ENCODE measurements around the gene VGF.

Gene VGF

GRCh38 chr7:101129603-101130117 lies 35.7 kb downstream of the VGF start:
- H3K9me3 ChIP-seq (ENCODE audit: insufficient read depth, low read length) = no peaks in the 10 kb centered on the region
- DNase-seq (ENCODE audit: low read depth, low spot score) = no peak
- no peak for TF ChIP-seq ZNF274 (IDR thresholded peaks at IDR 0.05; ENCODE audit: low read depth, low read length)
- no peak for TF ChIP-seq SUZ12 (IDR thresholded peaks at IDR 0.05; ENCODE audit: extremely low read depth, insufficient read depth, insufficient read length)
- TF ChIP-seq YY1 (IDR thresholded peaks at IDR 0.05; ENCODE audit: insufficient read depth, insufficient read length) = no peak
- H3K9ac ChIP-seq (ENCODE audit: insufficient read length, low read depth) = no peak overlapping the region
- peaks cover 53% of the 10 kb centered on the region for H3K36me3 ChIP-seq (ENCODE audit: insufficient read depth, insufficient read length, low read length)
- peaks cover 9% of the 10 kb centered on the region for H3K4me1 ChIP-seq (ENCODE audit: insufficient read depth, insufficient read length)
- no peaks in the 10 kb centered on the region for H3K27me3 ChIP-seq (ENCODE audit: insufficient read depth, insufficient read length)
- H3K4me3 ChIP-seq (ENCODE audit: insufficient read length, low read depth) = no peak overlapping the region

GRCh38 chr7:101128040-101128834 lies 37.1 kb downstream of the VGF start:
- H3K36me3 ChIP-seq (ENCODE audit: insufficient read depth, insufficient read length, low read length) = peaks cover 38% of the 10 kb centered on the region
- no peak for DNase-seq (ENCODE audit: low read depth, low spot score)
- H3K9ac ChIP-seq (ENCODE audit: insufficient read length, low read depth) = peak overlapping the region; percentile 44
- no peak overlapping the region for H3K4me3 ChIP-seq (ENCODE audit: insufficient read length, low read depth)
- TF ChIP-seq ZNF274 (IDR thresholded peaks at IDR 0.05; ENCODE audit: low read depth, low read length) (no peak), SUZ12 (IDR thresholded peaks at IDR 0.05; ENCODE audit: extremely low read depth, insufficient read depth, insufficient read length) (no peak), YY1 (IDR thresholded peaks at IDR 0.05; ENCODE audit: insufficient read depth, insufficient read length) (no peak)
- H3K9me3 ChIP-seq (ENCODE audit: insufficient read depth, low read length) = no peaks in the 10 kb centered on the region
- H3K4me1 ChIP-seq (ENCODE audit: insufficient read depth, insufficient read length) = peaks cover 10% of the 10 kb centered on the region
- H3K27me3 ChIP-seq (ENCODE audit: insufficient read depth, insufficient read length) = no peaks in the 10 kb centered on the region

- Histone ChIP-seq H3K36me3 (ENCODE audit: insufficient read depth, insufficient read length, low read length) (peaks cover 33% of the 10 kb centered on the region), H3K4me1 (ENCODE audit: insufficient read depth, insufficient read length) (peaks cover 10% of the 10 kb centered on the region), H3K4me3 (ENCODE audit: insufficient read length, low read depth) (peak overlapping the region; percentile 35), H3K9ac (ENCODE audit: insufficient read length, low read depth) (peak overlapping the region; percentile 44), H3K27me3 (ENCODE audit: insufficient read depth, insufficient read length) (no peaks in the 10 kb centered on the region), H3K9me3 (ENCODE audit: insufficient read depth, low read length) (no peaks in the 10 kb centered on the region)
- no peak for DNase-seq (ENCODE audit: low read depth, low spot score)
- TF ChIP-seq YY1 (IDR thresholded peaks at IDR 0.05; ENCODE audit: insufficient read depth, insufficient read length) = no peak
These were observed 37.8 kb downstream of the VGF start for GRCh38 chr7:101127460-101128039.

DNA sequence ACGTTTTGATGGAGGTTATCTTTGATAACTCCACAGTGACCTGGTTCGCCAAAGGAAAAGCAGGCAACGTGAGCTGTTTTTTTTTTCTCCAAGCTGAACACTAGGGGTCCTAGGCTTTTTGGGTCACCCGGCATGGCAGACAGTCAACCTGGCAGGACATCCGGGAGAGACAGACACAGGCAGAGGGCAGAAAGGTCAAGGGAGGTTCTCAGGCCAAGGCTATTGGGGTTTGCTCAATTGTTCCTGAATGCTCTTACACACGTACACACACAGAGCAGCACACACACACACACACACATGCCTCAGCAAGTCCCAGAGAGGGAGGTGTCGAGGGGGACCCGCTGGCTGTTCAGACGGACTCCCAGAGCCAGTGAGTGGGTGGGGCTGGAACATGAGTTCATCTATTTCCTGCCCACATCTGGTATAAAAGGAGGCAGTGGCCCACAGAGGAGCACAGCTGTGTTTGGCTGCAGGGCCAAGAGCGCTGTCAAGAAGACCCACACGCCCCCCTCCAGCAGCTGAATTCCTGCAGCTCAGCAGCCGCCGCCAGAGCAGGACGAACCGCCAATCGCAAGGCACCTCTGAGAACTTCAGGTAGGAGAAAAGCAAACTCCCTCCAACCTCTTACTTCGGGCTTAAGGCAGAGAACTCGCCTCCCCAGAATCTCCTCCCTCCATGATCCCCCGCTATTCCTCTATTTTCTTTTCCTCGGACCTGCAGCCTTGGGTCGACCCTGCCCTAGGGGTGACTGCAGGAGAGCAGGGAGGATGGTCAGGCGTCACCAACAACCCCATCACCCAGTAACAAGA lies 38.5 kb downstream of the VGF start, which contains the start of gene SERPINE1:
TSS of gene SERPINE1 (plus strand) at position 454 of the 809 bp plus-strand sequence. CDS start 1,290 bp downstream, outside the sequence.
- peak within 1 kb of the TSS; percentile 44 for H3K9ac ChIP-seq (ENCODE audit: insufficient read length, low read depth)
- DNase-seq (ENCODE audit: low read depth, low spot score) = peak; percentile 54
- no peaks in the 10 kb centered on the region for H3K27me3 ChIP-seq (ENCODE audit: insufficient read depth, insufficient read length)
- no peaks in the 10 kb centered on the region for H3K9me3 ChIP-seq (ENCODE audit: insufficient read depth, low read length)
- no peak for TF ChIP-seq YY1 (IDR thresholded peaks at IDR 0.05; ENCODE audit: insufficient read depth, insufficient read length)
- TF ChIP-seq SUZ12 (IDR thresholded peaks at IDR 0.05; ENCODE audit: extremely low read depth, insufficient read depth, insufficient read length) = no peak
- no peak for TF ChIP-seq ZNF274 (IDR thresholded peaks at IDR 0.05; ENCODE audit: low read depth, low read length)
- H3K36me3 ChIP-seq (ENCODE audit: insufficient read depth, insufficient read length, low read length) = peaks cover 27% of the 10 kb centered on the region
- H3K4me3 ChIP-seq (ENCODE audit: insufficient read length, low read depth) = peak within 1 kb of the TSS; percentile 35
- H3K4me1 ChIP-seq (ENCODE audit: insufficient read depth, insufficient read length) = peaks cover 10% of the 10 kb centered on the region

- peaks cover 22% of the 10 kb centered on the region for H3K36me3 ChIP-seq (ENCODE audit: insufficient read depth, insufficient read length, low read length)
- no peaks in the 10 kb centered on the region for H3K27me3 ChIP-seq (ENCODE audit: insufficient read depth, insufficient read length)
- peaks cover 12% of the 10 kb centered on the region for H3K4me1 ChIP-seq (ENCODE audit: insufficient read depth, insufficient read length)
- TF ChIP-seq YY1 (IDR thresholded peaks at IDR 0.05; ENCODE audit: insufficient read depth, insufficient read length) (no peak), ZNF274 (IDR thresholded peaks at IDR 0.05; ENCODE audit: low read depth, low read length) (no peak), SUZ12 (IDR thresholded peaks at IDR 0.05; ENCODE audit: extremely low read depth, insufficient read depth, insufficient read length) (no peak)
- H3K9me3 ChIP-seq (ENCODE audit: insufficient read depth, low read length) = no peaks in the 10 kb centered on the region
- H3K9ac ChIP-seq (ENCODE audit: insufficient read length, low read depth) = peak overlapping the region; percentile 38
- no peak for DNase-seq (ENCODE audit: low read depth, low spot score)
- H3K4me3 ChIP-seq (ENCODE audit: insufficient read length, low read depth) = no peak overlapping the region
These were observed 39.2 kb downstream of the VGF start for GRCh38 chr7:101125989-101126650.

- TF ChIP-seq ZNF274 (IDR thresholded peaks at IDR 0.05; ENCODE audit: low read depth, low read length) (no peak), YY1 (IDR thresholded peaks at IDR 0.05; ENCODE audit: insufficient read depth, insufficient read length) (no peak), SUZ12 (IDR thresholded peaks at IDR 0.05; ENCODE audit: extremely low read depth, insufficient read depth, insufficient read length) (no peak)
- Histone ChIP-seq H3K9ac (ENCODE audit: insufficient read length, low read depth) (no peak overlapping the region), H3K4me3 (ENCODE audit: insufficient read length, low read depth) (no peak overlapping the region), H3K9me3 (ENCODE audit: insufficient read depth, low read length) (no peaks in the 10 kb centered on the region), H3K36me3 (ENCODE audit: insufficient read depth, insufficient read length, low read length) (peaks cover 13% of the 10 kb centered on the region), H3K27me3 (ENCODE audit: insufficient read depth, insufficient read length) (no peaks in the 10 kb centered on the region), H3K4me1 (ENCODE audit: insufficient read depth, insufficient read length) (peaks cover 13% of the 10 kb centered on the region)
- no peak for DNase-seq (ENCODE audit: low read depth, low spot score)
These were observed 40.9 kb downstream of the VGF start for GRCh38 chr7:101124376-101125056.

Measured in NT2/D1 (cell line).